GM12892 (cell line): ENCODE measurements around the gene ACTR6.

Source experiments
- POLR2A ChIP-seq: IDR thresholded peaks from 2 replicates; pipeline ENCODE4 v1.6.1; 2011; ENCODE audit warnings: low read depth, low read length, control low read depth
- POLR2AphosphoS5 ChIP-seq: IDR thresholded peaks from 2 replicates; pipeline ENCODE4 v1.6.1; 2011; ENCODE audit warnings: low read depth, low read length, control low read depth

DNA sequence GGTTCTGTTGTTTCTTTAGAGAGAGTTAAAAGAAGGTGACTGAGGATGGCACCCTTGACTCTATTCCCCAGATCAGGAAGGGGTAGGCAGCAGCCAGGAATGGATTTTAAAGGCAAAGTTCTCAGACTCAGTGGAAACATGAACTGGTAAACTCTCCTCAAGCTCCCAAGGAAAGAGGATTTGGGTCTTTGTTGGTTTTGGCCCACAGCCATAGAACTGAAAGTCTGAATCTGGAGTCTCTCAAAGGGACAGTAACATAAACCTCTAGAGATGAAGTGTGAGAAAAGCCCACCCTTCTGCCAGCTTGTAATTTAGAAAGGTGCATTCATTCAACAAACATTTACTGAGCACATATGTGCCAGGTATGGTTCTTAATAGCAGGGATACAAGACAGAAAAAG is 29.4 kb upstream of the ACTR6 start:
- no peak for TF ChIP-seq POLR2A
- no peak for TF ChIP-seq POLR2AphosphoS5
